NB4 (cell line): Measurements from ENCODE around the gene IMMP2L.

Experiments
- CTCF ChIP-seq: IDR thresholded peaks from one replicate; pipeline ENCODE4 v1.5.1; 2012; ENCODE audit warnings: low read depth, low read length
- MAX ChIP-seq: IDR thresholded peaks from 2 replicates; pipeline ENCODE4 v1.6.1; 2011; ENCODE audit warnings: low read depth, low read length

- no peak for TF ChIP-seq CTCF
- TF ChIP-seq MAX, result no peak
These were observed 925.0 kb downstream of the IMMP2L start for GRCh38 chr7:110637252-110637651.
